Left ventricle myocardium inferior (tissue), 1 donor: ENCODE data around the gene MALRD1. TPM values are rescaled to one million over a fixed set of nuclear protein-coding genes. Genes with fewer than 3 reads are reported as not detected.

Experiments
- DNase-seq: peaks from one replicate; pipeline ENCODE4 v3.0.0-alpha.2; 2020
- H3K27ac ChIP-seq: fragments of 200-600 bp; replicated peaks from 2 replicates; pipeline ENCODE4 v1.8.0; 2021
- H3K27me3 ChIP-seq: fragments of 200-600 bp; 2 replicates; pipeline ENCODE4 v1.8.0; 2021; ENCODE audit warnings: low read depth
- H3K36me3 ChIP-seq: fragments of 200-600 bp; 2 replicates; pipeline ENCODE4 v1.8.0; 2021
- H3K4me1 ChIP-seq: fragments of 200-600 bp; 2 replicates; pipeline ENCODE4 v1.8.0; 2021
- H3K4me3 ChIP-seq: fragments of 200-600 bp; 2 replicates; pipeline ENCODE4 v1.8.0; 2021; ENCODE audit warnings: mild to moderate bottlenecking, moderate library complexity
- H3K9me3 ChIP-seq: fragments of 200-600 bp; replicated peaks from 2 replicates; pipeline ENCODE4 v1.8.0; 2021
- CTCF ChIP-seq: fragments of 200-600 bp; IDR thresholded peaks from 2 replicates; pipeline ENCODE4 v1.8.0; 2021; ENCODE audit warnings: antibody characterized with exemption, mild to moderate bottlenecking, borderline replicate concordance
- intact Hi-C: fragments of 100-400 bp; cut with micrococcal nuclease; formaldehyde crosslinking; loops from one replicate; pipeline ENCODE4 v1.11.0; 2022
- total RNA-seq: library from RNA; stranded (reverse); fragmentation: NEBNext Ultra II Directional; extraction: Animal tissue kit (Norgen Biotek cat#: 25700); gene quantifications from one replicate; pipeline ENCODE4 v1.2.1, GENCODE V29; 2021
- donor health status: DM: no; HTN: yes; CAD: no; lungs with severe emphysema.

The MALRD1 gene
- total RNA-seq, 1 donor from 2014 or later, result 0.47 TPM

GRCh38 chr10:19117438-19117837 is 68.8 kb downstream of the MALRD1 start:
- H3K27ac ChIP-seq, result no peak overlapping the region
- H3K27me3 ChIP-seq, result no peaks in the 10 kb centered on the region
- intact Hi-C loops, result no loop called here
- no peaks in the 10 kb centered on the region for H3K9me3 ChIP-seq
- no peak overlapping the region for H3K4me3 ChIP-seq
- no peak for DNase-seq
- H3K4me1 ChIP-seq, result no peaks in the 10 kb centered on the region
- no peaks in the 10 kb centered on the region for H3K36me3 ChIP-seq
- no peak for TF ChIP-seq CTCF

GRCh38 chr10:19119191-19119590 is 70.6 kb downstream of the MALRD1 start:
- intact Hi-C loops, result no loop called here
- no peak for TF ChIP-seq CTCF
- H3K27ac ChIP-seq, result no peak overlapping the region
- DNase-seq, result no peak
- no peaks in the 10 kb centered on the region for H3K9me3 ChIP-seq
- no peaks in the 10 kb centered on the region for H3K4me1 ChIP-seq
- H3K27me3 ChIP-seq, result no peaks in the 10 kb centered on the region
- H3K36me3 ChIP-seq, result no peaks in the 10 kb centered on the region
- H3K4me3 ChIP-seq, result no peak overlapping the region

- no peak for DNase-seq
- no peak overlapping the region for H3K4me3 ChIP-seq
- no peaks in the 10 kb centered on the region for H3K27me3 ChIP-seq
- H3K4me1 ChIP-seq, result no peaks in the 10 kb centered on the region
- no peaks in the 10 kb centered on the region for H3K36me3 ChIP-seq
- no peaks in the 10 kb centered on the region for H3K9me3 ChIP-seq
- intact Hi-C loops, result no loop called here
- TF ChIP-seq CTCF, result no peak
- H3K27ac ChIP-seq, result no peak overlapping the region
Observed at GRCh38 chr10:19120381-19120908, 71.8 kb downstream of the MALRD1 start.

- no peak for DNase-seq
- intact Hi-C loops, result no loop called here
- no peaks in the 10 kb centered on the region for H3K27me3 ChIP-seq
- no peaks in the 10 kb centered on the region for H3K36me3 ChIP-seq
- no peaks in the 10 kb centered on the region for H3K4me1 ChIP-seq
- no peak for TF ChIP-seq CTCF
- no peak overlapping the region for H3K4me3 ChIP-seq
- H3K9me3 ChIP-seq, result no peaks in the 10 kb centered on the region
- no peak overlapping the region for H3K27ac ChIP-seq
Observed at GRCh38 chr10:19133992-19134391, 85.4 kb downstream of the MALRD1 start.

GRCh38 chr10:19142967-19143366 is 94.4 kb downstream of the MALRD1 start:
- intact Hi-C loops, result no loop called here

More at GRCh38 chr10:19142967-19143366, 94.4 kb downstream of the MALRD1 start:
- no peaks in the 10 kb centered on the region for H3K9me3 ChIP-seq
- no peak overlapping the region for H3K4me3 ChIP-seq
- no peaks in the 10 kb centered on the region for H3K4me1 ChIP-seq
- H3K36me3 ChIP-seq, result no peaks in the 10 kb centered on the region
- no peak for DNase-seq
- H3K27ac ChIP-seq, result no peak overlapping the region
- no peaks in the 10 kb centered on the region for H3K27me3 ChIP-seq
- no peak for TF ChIP-seq CTCF
